NCI-H748 treated with DMSO at 0.1 percent for 48 hours (cell line): Measurements from ENCODE around the gene CYB561D1.

Experiments
- DNase-seq: peaks from one replicate; lab custom pipeline; 2025; lab: John Stamatoyannopoulos, UW

CYB561D1 gene

DNA sequence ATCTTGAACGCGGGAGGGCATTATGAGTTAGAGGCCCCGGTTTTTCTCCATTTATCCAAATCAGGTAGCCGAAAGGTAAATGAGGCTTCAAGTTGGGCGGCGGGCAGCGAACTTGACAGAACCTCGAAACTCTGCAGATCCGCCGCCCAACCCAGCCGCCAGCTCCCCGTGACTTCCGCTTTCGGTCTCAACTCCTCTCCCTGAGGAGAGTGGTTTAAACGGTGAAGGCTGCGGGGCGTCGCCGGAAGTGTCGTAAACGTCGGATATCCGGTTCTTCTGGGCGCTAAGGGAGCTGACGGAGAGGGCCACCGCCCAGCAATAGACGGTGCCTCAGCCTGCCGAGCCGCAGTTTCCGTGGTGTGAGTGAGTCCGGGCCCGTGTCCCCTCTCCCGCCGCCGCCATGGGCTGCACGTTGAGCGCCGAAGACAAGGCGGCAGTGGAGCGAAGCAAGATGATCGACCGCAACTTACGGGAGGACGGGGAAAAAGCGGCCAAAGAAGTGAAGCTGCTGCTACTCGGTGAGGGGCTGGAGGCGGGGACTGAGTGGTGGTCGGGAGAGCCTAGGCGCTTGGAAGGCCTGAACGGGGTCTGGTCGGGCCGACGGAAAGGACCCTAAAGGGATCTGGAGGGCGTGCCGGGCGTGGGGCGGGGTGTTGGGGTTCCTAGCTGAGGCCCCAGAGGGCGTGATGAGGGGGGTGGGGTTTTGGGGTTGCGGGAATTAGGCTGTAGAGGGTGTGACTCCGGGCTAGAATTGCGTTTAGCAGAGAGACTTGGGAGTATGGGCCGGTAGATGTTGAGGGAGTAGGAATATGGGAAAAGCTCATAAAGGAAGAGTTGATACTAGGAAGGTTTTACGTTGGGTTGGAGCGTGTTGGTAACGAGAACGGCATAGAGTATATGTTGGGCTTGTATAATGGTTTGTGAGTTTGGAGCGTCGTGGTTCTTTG is 54.7 kb downstream of the CYB561D1 start, which contains the start of gene GNAI3:
Gene GNAI3, plus strand, starts transcription at position 295 of the 947 bp plus-strand sequence. Its CDS starts 106 bp downstream, at position 401.
- DNase-seq = peak; percentile 88
